Measurements from ENCODE around the gene SALL3. TPM values are rescaled to one million over a fixed set of nuclear protein-coding genes. Genes with fewer than 3 reads are reported as not detected.

SALL3 gene
- total RNA-seq, 1 donor from 2014 or later = 14.6 TPM

GRCh38 chr18:78947291-78947690 is 32.3 kb upstream of the SALL3 start:
- no peaks in the 10 kb centered on the region for H3K4me1 Mint-ChIP-seq (ENCODE audit: unreplicated experiment)
- H3K27me3 Mint-ChIP-seq = peaks cover 38% of the 10 kb centered on the region
- no peak overlapping the region for H3K27ac Mint-ChIP-seq
- DNase-seq (ENCODE audit: extremely low spot score, unreplicated experiment) = no peak
- TF ChIP-seq CTCF (conservative IDR thresholded peaks at IDR 0.05) = no peak
- no peaks in the 10 kb centered on the region for H3K36me3 Mint-ChIP-seq
- no peak overlapping the region for H3K4me3 Mint-ChIP-seq
- peaks cover 4% of the 10 kb centered on the region for H3K9me3 Mint-ChIP-seq

GRCh38 chr18:78948221-78948620 is 31.4 kb upstream of the SALL3 start:
- Mint-ChIP-seq H3K27me3 (peaks cover 37% of the 10 kb centered on the region), H3K36me3 (no peaks in the 10 kb centered on the region), H3K9me3 (peaks cover 4% of the 10 kb centered on the region), H3K27ac (no peak overlapping the region), H3K4me3 (no peak overlapping the region), H3K4me1 (ENCODE audit: unreplicated experiment) (no peaks in the 10 kb centered on the region)
- no peak for DNase-seq (ENCODE audit: extremely low spot score, unreplicated experiment)
- TF ChIP-seq CTCF (conservative IDR thresholded peaks at IDR 0.05) = no peak

GRCh38 chr18:78948707-78949106 is 30.9 kb upstream of the SALL3 start:
- no peak overlapping the region for H3K4me3 Mint-ChIP-seq
- H3K27me3 Mint-ChIP-seq = peaks cover 36% of the 10 kb centered on the region
- TF ChIP-seq CTCF (conservative IDR thresholded peaks at IDR 0.05) = no peak
- H3K36me3 Mint-ChIP-seq = no peaks in the 10 kb centered on the region
- no peak overlapping the region for H3K27ac Mint-ChIP-seq
- no peak for DNase-seq (ENCODE audit: extremely low spot score, unreplicated experiment)
- peaks cover 4% of the 10 kb centered on the region for H3K9me3 Mint-ChIP-seq
- no peaks in the 10 kb centered on the region for H3K4me1 Mint-ChIP-seq (ENCODE audit: unreplicated experiment)

GRCh38 chr18:78949216-78949615 is 30.4 kb upstream of the SALL3 start:
- Mint-ChIP-seq H3K27me3 (peaks cover 32% of the 10 kb centered on the region), H3K4me1 (ENCODE audit: unreplicated experiment) (no peaks in the 10 kb centered on the region), H3K9me3 (peaks cover 4% of the 10 kb centered on the region), H3K4me3 (no peak overlapping the region), H3K36me3 (no peaks in the 10 kb centered on the region), H3K27ac (no peak overlapping the region)
- TF ChIP-seq CTCF (conservative IDR thresholded peaks at IDR 0.05) = no peak
- no peak for DNase-seq (ENCODE audit: extremely low spot score, unreplicated experiment)

- H3K36me3 Mint-ChIP-seq = no peaks in the 10 kb centered on the region
- H3K9me3 Mint-ChIP-seq = peaks cover 4% of the 10 kb centered on the region
- DNase-seq (ENCODE audit: extremely low spot score, unreplicated experiment) = no peak
- no peak overlapping the region for H3K4me3 Mint-ChIP-seq
- peaks cover 28% of the 10 kb centered on the region for H3K27me3 Mint-ChIP-seq
- no peaks in the 10 kb centered on the region for H3K4me1 Mint-ChIP-seq (ENCODE audit: unreplicated experiment)
- TF ChIP-seq CTCF (conservative IDR thresholded peaks at IDR 0.05) = no peak
- no peak overlapping the region for H3K27ac Mint-ChIP-seq
These were observed 29.2 kb upstream of the SALL3 start for GRCh38 chr18:78950386-78950785.

GRCh38 chr18:78953566-78953965 is 26.1 kb upstream of the SALL3 start:
- Mint-ChIP-seq H3K27ac (no peak overlapping the region), H3K4me3 (no peak overlapping the region), H3K4me1 (ENCODE audit: unreplicated experiment) (no peaks in the 10 kb centered on the region), H3K36me3 (no peaks in the 10 kb centered on the region), H3K27me3 (peaks cover 7% of the 10 kb centered on the region), H3K9me3 (peaks cover 4% of the 10 kb centered on the region)
- TF ChIP-seq CTCF (conservative IDR thresholded peaks at IDR 0.05) = no peak
- no peak for DNase-seq (ENCODE audit: extremely low spot score, unreplicated experiment)

Data from type B pancreatic cell (in vitro differentiated cells).